Measurements from ENCODE around the gene ALOX15B.

ALOX15B gene

GRCh38 chr17:8044819-8045810 is 6.3 kb downstream of the ALOX15B start:
- Mint-ChIP-seq H3K4me3 (no peak overlapping the region), H3K4me1 (peaks cover 10% of the 10 kb centered on the region), H3K27ac (no peak overlapping the region), H3K27me3 (ENCODE audit: low read depth, poor library complexity) (peaks cover 41% of the 10 kb centered on the region), H3K36me3 (ENCODE audit: low read depth) (no peaks in the 10 kb centered on the region), H3K9me3 (no peaks in the 10 kb centered on the region)
- DNase-seq: no peak
- TF ChIP-seq, protein P1, sequence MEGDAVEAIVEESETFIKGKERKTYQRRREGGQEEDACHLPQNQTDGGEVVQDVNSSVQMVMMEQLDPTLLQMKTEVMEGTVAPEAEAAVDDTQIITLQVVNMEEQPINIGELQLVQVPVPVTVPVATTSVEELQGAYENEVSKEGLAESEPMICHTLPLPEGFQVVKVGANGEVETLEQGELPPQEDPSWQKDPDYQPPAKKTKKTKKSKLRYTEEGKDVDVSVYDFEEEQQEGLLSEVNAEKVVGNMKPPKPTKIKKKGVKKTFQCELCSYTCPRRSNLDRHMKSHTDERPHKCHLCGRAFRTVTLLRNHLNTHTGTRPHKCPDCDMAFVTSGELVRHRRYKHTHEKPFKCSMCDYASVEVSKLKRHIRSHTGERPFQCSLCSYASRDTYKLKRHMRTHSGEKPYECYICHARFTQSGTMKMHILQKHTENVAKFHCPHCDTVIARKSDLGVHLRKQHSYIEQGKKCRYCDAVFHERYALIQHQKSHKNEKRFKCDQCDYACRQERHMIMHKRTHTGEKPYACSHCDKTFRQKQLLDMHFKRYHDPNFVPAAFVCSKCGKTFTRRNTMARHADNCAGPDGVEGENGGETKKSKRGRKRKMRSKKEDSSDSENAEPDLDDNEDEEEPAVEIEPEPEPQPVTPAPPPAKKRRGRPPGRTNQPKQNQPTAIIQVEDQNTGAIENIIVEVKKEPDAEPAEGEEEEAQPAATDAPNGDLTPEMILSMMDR (IDR thresholded peaks at IDR 0.05): no peak

DNA sequence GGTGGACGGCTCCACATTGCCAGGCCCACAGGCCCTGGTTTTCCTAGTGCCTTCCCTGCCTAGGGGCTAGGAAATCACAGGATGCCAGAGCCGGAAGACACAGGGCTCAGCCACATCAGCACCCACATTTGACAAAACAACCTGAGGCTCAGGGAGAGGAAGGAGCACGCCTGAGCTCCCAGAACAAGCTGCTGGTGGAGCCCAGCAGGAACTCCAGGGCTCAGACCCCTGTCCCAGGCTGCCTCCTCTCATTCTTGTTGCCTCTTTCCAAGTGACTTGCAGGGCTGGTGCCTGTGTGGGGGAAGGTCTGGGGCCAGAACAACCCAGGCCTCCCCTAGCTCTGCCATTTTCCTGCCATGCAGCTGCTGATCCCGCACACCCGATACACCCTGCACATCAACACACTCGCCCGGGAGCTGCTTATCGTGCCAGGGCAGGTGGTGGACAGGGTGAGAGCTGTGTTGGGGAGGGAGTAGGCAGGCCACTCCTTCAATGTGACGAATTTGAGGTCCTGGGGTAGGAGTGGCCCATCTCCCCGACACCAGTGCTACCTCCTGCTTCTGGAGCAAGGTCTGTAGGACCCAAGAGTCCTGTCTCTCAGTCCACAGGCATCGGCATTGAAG is 7.6 kb downstream of the ALOX15B start:
- Mint-ChIP-seq H3K27me3 (ENCODE audit: low read depth, poor library complexity) (peaks cover 38% of the 10 kb centered on the region), H3K9me3 (no peaks in the 10 kb centered on the region), H3K27ac (no peak overlapping the region), H3K36me3 (ENCODE audit: low read depth) (no peaks in the 10 kb centered on the region), H3K4me3 (no peak overlapping the region), H3K4me1 (peaks cover 10% of the 10 kb centered on the region)
- TF ChIP-seq, protein P1 (IDR thresholded peaks at IDR 0.05): no peak
- DNase-seq: no peak

DNA sequence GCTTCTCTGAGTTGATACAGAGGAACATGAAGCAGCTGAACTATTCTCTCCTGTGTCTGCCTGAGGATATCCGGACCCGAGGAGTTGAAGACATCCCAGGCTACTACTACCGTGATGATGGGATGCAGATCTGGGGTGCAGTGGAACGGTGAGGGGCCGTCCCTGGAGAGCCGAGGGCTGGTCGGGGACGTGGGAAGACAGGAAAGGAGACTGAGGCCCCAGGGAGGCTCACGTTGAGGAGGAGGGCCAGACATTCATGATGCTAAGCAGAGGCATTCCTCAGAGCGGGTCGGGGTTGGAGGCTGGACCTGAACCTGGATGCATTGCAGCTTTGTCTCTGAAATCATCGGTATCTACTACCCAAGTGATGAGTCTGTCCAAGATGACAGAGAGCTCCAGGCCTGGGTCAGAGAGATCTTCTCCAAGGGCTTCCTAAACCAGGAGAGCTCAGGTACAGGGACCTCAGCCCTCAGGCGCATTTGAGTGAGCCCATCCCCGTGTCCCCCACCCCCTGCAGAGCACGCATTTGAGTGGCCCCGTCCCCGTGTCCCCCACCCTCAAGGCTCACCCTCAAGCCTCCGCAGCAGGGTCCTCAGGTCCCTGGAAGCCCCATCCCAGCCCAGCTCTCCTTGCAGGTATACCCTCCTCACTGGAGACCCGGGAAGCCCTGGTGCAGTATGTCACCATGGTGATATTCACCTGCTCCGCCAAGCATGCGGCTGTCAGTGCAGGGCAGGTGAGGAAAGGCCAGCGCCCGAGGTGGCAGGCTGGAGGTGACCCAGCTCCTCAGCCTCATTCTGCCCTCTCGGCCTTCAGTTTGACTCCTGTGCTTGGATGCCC is 8.3 kb downstream of the ALOX15B start:
- no peaks in the 10 kb centered on the region for H3K36me3 Mint-ChIP-seq (ENCODE audit: low read depth)
- peaks cover 10% of the 10 kb centered on the region for H3K4me1 Mint-ChIP-seq
- H3K27me3 Mint-ChIP-seq (ENCODE audit: low read depth, poor library complexity): peaks cover 38% of the 10 kb centered on the region
- DNase-seq: no peak
- H3K27ac Mint-ChIP-seq: no peak overlapping the region
- H3K4me3 Mint-ChIP-seq: no peak overlapping the region
- TF ChIP-seq, protein P1 (IDR thresholded peaks at IDR 0.05): no peak
- H3K9me3 Mint-ChIP-seq: no peaks in the 10 kb centered on the region

GRCh38 chr17:8047769-8048110 is 8.9 kb downstream of the ALOX15B start:
- Mint-ChIP-seq H3K36me3 (ENCODE audit: low read depth) (no peaks in the 10 kb centered on the region), H3K4me3 (no peak overlapping the region), H3K9me3 (no peaks in the 10 kb centered on the region), H3K27me3 (ENCODE audit: low read depth, poor library complexity) (peaks cover 38% of the 10 kb centered on the region), H3K4me1 (peaks cover 10% of the 10 kb centered on the region), H3K27ac (no peak overlapping the region)
- TF ChIP-seq, protein P1 (IDR thresholded peaks at IDR 0.05): no peak
- no peak for DNase-seq

GRCh38 chr17:8048236-8048635 is 9.4 kb downstream of the ALOX15B start:
- no peak overlapping the region for H3K27ac Mint-ChIP-seq
- DNase-seq: no peak
- H3K4me1 Mint-ChIP-seq: peaks cover 10% of the 10 kb centered on the region
- H3K36me3 Mint-ChIP-seq (ENCODE audit: low read depth): no peaks in the 10 kb centered on the region
- TF ChIP-seq, protein P1 (IDR thresholded peaks at IDR 0.05): no peak
- no peaks in the 10 kb centered on the region for H3K9me3 Mint-ChIP-seq
- H3K27me3 Mint-ChIP-seq (ENCODE audit: low read depth, poor library complexity): peaks cover 38% of the 10 kb centered on the region
- no peak overlapping the region for H3K4me3 Mint-ChIP-seq
